Right lobe of liver (tissue), 6 donors: Measurements from ENCODE around the gene ASPSCR1. TPM values are rescaled to one million over a fixed set of nuclear protein-coding genes. Genes with fewer than 3 reads are reported as not detected.
A peak's percentile ranks its signal among the peaks of the same experiment; 100 is the strongest.

Source experiments
- ATAC-seq, 4 donors: fragments of 200-7000 bp; cut with Tn5 transposase; one replicate each; pipeline ENCODE4 v1.9.1; 2020; ENCODE audit warnings: mild to moderate bottlenecking in 4 of 4, moderate library complexity in 4 of 4
- DNase-seq, 3 donors: peaks; one replicate each; pipeline ENCODE4 v3.0.0-alpha.2; 2020
- H3K27ac ChIP-seq, 3 donors: fragments of 200-600 bp; one replicate each; pipeline ENCODE4 v1.8.0; 2022
- H3K27me3 ChIP-seq, 2 donors: fragments of 200-600 bp; one replicate each; pipeline ENCODE4 v1.8.0; 2022
- H3K36me3 ChIP-seq, 4 donors: fragments of 200-600 bp; sonication (generic) in 1 of 4; one replicate each; pipeline versions ENCODE4 v1.5.1 to v1.8.0; 2017 to 2022; ENCODE audit warnings: control low read depth in 1 of 4
- H3K4me1 ChIP-seq, 4 donors: fragments of 200-600 bp; sonication (generic) in 1 of 4; one replicate each; pipeline versions ENCODE4 v1.5.1 to v1.8.0; 2017 to 2022; ENCODE audit warnings: control low read depth in 1 of 4
- H3K4me3 ChIP-seq, 3 donors: fragments of 200-600 bp; one replicate each; pipeline ENCODE4 v1.8.0; 2022
- H3K9me3 ChIP-seq, 4 donors: fragments of 200-600 bp; sonication (generic) in 1 of 4; one replicate each; pipeline versions ENCODE4 v1.5.1 to v1.8.0; 2017 to 2022; ENCODE audit warnings: control low read depth in 1 of 4
- POLR2A ChIP-seq: fragments of 450-650 bp; IDR thresholded peaks from one replicate; pipeline ENCODE4 v1.6.1; 2017; ENCODE audit warnings: antibody characterized with exemption, mild to moderate bottlenecking
- WGBS: methylation state at CpG from one replicate; pipeline ENCODE4 v1.1.6; 2018; ENCODE audit warnings: low coverage, low lambda C conversion rate; ENCODE audit not compliant: insufficient coverage; ENCODE audit errors: missing lambda C conversion rate; 5-methylcytosine and 5-hydroxymethylcytosine counted together
- intact Hi-C, 2 donors: fragments of 100-400 bp; cut with DNase I; formaldehyde crosslinking; loops; one replicate each; pipeline versions ENCODE4 v1.11.2 to v1.14.1; 2022
- total RNA-seq, 6 experiments: library from RNA; depleted of rRNA in 2 of 6; stranded (reverse); fragments of >200 nt in 2 of 6; fragmentation: NEBNext Ultra II Directional in 3 of 6; extraction: Animal tissue kit (Norgen Biotek cat#: 25700) in 3 of 6; gene quantifications; one replicate each; pipeline versions ENCODE4 v1.1.0 to v1.2.4, GENCODE V29; 2016 to 2023
- TF ChIP-seq, protein P1 (sequence below), 4 donors: fragments of 200-600 bp in 3 of 4; fragments of 450-650 bp in 1 of 4; IDR thresholded peaks; one replicate each; pipeline versions ENCODE4 v1.5.1 to v1.8.0; 2016 to 2022; ENCODE audit warnings: antibody characterized with exemption in 4 of 4, mild to moderate bottlenecking in 2 of 4
- donor health status: DM: no; HTN: yes; CAD: no.
- donor health status: DM: no; HTN: no; CAD: no.
- donor health status: DM: no; HTN: no; CAD: no.
- donor health status: DM: no; HTN: yes; CAD: no.
- donor health status: DM: no; HTN: yes; CAD: no.

ASPSCR1 gene
- total RNA-seq, 6 experiments from 2014 or later, result 24.4 to 55.6 (median 32.9) TPM

DNA sequence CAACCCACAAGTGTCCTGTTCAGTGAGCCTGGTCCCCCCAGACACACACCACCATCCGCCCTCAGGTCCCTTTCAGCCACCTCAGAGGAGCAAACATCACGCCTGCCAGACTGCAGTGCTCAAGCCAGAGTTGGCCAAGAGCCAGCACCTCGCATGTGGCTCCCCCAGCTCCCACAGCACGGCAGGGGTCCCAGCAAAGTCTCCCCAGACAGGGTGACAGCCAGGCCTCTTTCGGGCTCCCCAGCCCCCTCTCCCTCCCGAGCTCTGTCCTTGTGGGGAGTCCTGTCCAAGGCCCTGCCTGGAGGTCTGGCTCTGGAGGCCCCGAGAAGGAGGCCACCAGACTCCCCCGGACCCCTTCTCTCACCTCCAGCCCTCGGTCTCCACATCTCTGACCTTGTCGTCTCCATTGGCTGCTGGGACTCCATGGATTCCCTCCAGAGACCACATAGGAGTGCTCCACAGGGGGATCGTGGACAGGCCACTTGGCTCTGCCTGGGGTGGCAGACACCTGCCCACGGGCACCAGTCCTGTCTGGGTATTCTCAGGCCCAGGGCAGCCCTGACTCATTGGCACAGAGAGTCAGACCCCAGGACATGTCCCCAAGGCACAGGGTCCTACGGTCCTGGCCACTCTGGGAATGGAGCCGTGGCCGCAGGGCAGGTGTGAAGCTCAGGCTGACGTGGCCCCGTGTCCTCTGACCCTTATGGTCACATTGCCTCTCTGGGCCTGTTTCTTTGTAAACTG lies 28.6 kb upstream of the ASPSCR1 start:
- Histone ChIP-seq H3K27me3 (no peaks in the 10 kb centered on the region), H3K36me3 (no peaks in the 10 kb centered on the region), H3K4me3 (no peak overlapping the region), H3K9me3 (no peaks in the 10 kb centered on the region), H3K4me1 (no peaks in the 10 kb centered on the region), H3K27ac (no peak overlapping the region)
- WGBS, result 74% methylated on average over 8 of the region's 17 CpGs
- TF ChIP-seq, protein P1, sequence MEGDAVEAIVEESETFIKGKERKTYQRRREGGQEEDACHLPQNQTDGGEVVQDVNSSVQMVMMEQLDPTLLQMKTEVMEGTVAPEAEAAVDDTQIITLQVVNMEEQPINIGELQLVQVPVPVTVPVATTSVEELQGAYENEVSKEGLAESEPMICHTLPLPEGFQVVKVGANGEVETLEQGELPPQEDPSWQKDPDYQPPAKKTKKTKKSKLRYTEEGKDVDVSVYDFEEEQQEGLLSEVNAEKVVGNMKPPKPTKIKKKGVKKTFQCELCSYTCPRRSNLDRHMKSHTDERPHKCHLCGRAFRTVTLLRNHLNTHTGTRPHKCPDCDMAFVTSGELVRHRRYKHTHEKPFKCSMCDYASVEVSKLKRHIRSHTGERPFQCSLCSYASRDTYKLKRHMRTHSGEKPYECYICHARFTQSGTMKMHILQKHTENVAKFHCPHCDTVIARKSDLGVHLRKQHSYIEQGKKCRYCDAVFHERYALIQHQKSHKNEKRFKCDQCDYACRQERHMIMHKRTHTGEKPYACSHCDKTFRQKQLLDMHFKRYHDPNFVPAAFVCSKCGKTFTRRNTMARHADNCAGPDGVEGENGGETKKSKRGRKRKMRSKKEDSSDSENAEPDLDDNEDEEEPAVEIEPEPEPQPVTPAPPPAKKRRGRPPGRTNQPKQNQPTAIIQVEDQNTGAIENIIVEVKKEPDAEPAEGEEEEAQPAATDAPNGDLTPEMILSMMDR (IDR thresholded peaks at IDR 0.05), result no peak
- no peak for TF ChIP-seq POLR2A
- ATAC-seq (peak in 1 of 4 donors; percentile 23), DNase-seq (peak in 1 of 3 donors; percentile 48)
- intact Hi-C loops, result loop anchor here in 1 of 2 donors (10.0 kb wide), 1 partner anchor 246 kb away; no protein-coding TSS in a partner anchor

DNA sequence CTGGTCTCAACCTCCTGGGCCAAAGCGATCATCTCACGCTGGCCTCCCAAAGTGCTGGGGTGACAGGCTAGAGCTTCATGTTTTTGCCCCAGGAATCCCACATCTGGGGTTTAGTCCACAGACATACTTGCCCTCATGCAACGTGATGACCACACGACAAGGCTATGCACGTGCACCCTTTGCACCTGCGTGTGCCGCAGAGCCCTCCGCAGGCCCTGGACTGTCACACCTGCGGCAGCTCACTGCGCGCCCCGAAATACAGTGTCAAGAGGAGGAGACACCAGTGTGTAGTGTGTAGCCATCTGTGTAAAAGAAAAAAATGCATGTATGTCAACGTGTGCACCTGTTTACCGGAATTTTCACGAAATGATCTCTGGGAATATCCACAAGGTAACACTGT lies 26.9 kb upstream of the ASPSCR1 start:
- intact Hi-C loops, result no loop called here
- TF ChIP-seq, protein P1 (IDR thresholded peaks at IDR 0.05), result no peak
- TF ChIP-seq POLR2A, result no peak
- 76% methylated on average over 7 of the region's 15 CpGs for WGBS
- Histone ChIP-seq H3K4me1 (no peaks in the 10 kb centered on the region), H3K27me3 (no peaks in the 10 kb centered on the region), H3K9me3 (no peaks in the 10 kb centered on the region), H3K36me3 (no peaks in the 10 kb centered on the region), H3K4me3 (no peak overlapping the region), H3K27ac (no peak overlapping the region)
- ATAC-seq (no peak), DNase-seq (no peak)

DNA sequence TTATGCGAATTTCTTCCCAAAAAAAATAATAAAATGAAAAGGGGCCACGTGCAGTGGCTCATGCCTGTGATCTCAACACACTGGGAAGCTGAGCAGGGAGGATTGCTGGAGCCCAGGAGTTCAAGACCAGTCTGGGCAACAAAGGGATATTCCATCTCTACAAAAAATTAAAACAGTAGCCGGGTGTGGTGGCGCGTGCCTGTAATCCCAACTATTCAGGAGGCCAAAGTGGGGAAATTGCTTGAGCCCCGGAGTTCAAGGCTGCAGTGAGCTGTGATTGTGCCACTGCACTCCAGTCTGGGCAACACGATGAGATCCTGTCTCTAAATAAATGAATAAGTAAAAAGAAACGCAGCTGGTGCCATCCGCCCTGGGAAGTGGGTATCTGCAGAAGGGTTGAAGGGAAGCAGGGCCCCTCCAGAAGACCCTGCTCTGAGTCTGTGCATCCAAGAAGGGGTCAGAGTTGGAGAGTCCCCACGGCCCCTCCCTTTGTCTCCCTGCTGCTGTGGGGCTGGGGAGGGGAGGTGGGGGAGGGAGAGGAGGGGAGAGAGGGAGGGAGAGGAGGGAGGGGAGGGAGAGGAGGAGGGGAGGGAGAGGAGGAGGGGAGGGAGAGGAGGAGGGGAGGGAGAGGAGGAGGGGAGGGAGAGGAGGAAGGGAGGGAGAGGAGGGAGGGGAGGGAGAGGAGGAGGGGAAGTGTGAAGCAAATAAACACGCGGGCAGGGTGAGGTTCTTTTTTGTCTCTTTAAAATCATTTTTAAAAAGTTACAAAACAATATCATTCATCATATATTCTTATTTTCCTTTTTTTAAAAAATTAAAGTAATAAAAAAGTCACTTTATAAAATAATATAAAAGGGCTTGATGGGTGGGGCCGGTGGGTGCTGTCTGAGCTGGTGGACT lies 25.4 kb upstream of the ASPSCR1 start:
- 68% methylated on average over 13 of the region's 13 CpGs for WGBS
- H3K4me3 ChIP-seq, result no peak overlapping the region
- no peaks in the 10 kb centered on the region for H3K9me3 ChIP-seq
- intact Hi-C loops, result no loop called here
- TF ChIP-seq POLR2A, result no peak
- TF ChIP-seq, protein P1 (IDR thresholded peaks at IDR 0.05), result no peak
- H3K36me3 ChIP-seq, result no peaks in the 10 kb centered on the region
- no peaks in the 10 kb centered on the region for H3K27me3 ChIP-seq
- ATAC-seq, result no peak
- no peaks in the 10 kb centered on the region for H3K4me1 ChIP-seq
- H3K27ac ChIP-seq, result no peak overlapping the region
- DNase-seq, result no peak

DNA sequence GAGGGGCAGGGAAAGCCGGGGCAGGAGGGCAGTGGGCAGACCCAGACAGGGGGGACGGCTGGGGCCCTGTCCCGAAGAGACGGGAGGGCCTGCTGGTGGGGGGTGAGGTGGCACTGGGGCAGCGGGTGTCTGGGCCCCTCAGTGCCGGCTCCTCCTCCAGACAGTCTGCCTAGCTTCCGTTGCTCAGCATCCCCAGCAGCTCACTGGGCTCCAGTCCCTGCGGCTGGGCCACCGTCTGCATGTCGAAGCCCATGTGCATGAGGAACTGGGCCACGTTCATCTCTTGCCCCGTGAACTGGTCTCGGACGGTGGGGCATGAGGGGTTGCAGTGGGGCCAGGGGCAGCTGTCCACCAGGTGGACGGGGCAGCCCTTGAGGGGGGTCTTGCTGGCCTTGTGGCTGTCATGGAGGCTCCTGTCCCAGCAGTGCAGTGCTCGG lies 24.6 kb upstream of the ASPSCR1 start:
- 81% methylated on average over 3 of the region's 16 CpGs for WGBS
- intact Hi-C loops, result no loop called here

More for the DNA sequence above, 24.6 kb upstream of the ASPSCR1 start:
- Histone ChIP-seq H3K4me1 (no peaks in the 10 kb centered on the region), H3K4me3 (no peak overlapping the region), H3K27me3 (no peaks in the 10 kb centered on the region), H3K36me3 (no peaks in the 10 kb centered on the region), H3K27ac (no peak overlapping the region), H3K9me3 (no peaks in the 10 kb centered on the region)
- ATAC-seq (no peak), DNase-seq (no peak)
- no peak for TF ChIP-seq POLR2A
- TF ChIP-seq, protein P1 (IDR thresholded peaks at IDR 0.05), result no peak
